ENCODE results near the gene SLX1A.

- TF ChIP-seq CTCF (conservative IDR thresholded peaks at IDR 0.05; ENCODE audit: low read length): no peak
- no peak for TF ChIP-seq EZH2phosphoT487 (IDR thresholded peaks at IDR 0.05; ENCODE audit: borderline replicate concordance)
Observed at GRCh38 chr16:30147843-30148510, 45.7 kb upstream of the SLX1A start.

Measured in Loucy (cell line).